ENCODE data around the gene PTDSS2. TPM values are rescaled to one million over a fixed set of nuclear protein-coding genes. Genes with fewer than 3 reads are reported as not detected.

PTDSS2 gene
- total RNA-seq, 2 donors from 2014 or later = 16.3 to 16.7 TPM

GRCh38 chr11:498297-499181, 48.5 kb downstream of the PTDSS2 start:
- DNase-seq (ENCODE audit: low spot score) = peak; percentile 80
- intact Hi-C loops (cut with DNase I) = no loop called here

GRCh38 chr11:499201-500076, 49.4 kb downstream of the PTDSS2 start:
- peak; percentile 55 for DNase-seq (ENCODE audit: low spot score)
- intact Hi-C loops (cut with DNase I) = loop anchor here in 1 of 2 donors (5.0 kb wide), 1 partner anchor 202 kb away; the partner anchor contains the start of gene IFITM5

- peak; percentile 77 for DNase-seq (ENCODE audit: low spot score)
- intact Hi-C loops (cut with DNase I) = loop anchor here in 1 of 2 donors (5.0 kb wide), 1 partner anchor 204 kb away; the partner anchor contains the start of gene IFITM5
Measured at GRCh38 chr11:501001-501682, 51.1 kb downstream of the PTDSS2 start.

- peak; percentile 70 for DNase-seq (ENCODE audit: low spot score)
- intact Hi-C loops (cut with DNase I) = loop anchor here in 1 of 2 donors (5.0 kb wide), 1 partner anchor 204 kb away; the partner anchor contains the start of gene IFITM5
Measured at GRCh38 chr11:501683-502287, 51.7 kb downstream of the PTDSS2 start.

GRCh38 chr11:502288-503178, 52.5 kb downstream of the PTDSS2 start:
- intact Hi-C loops (cut with DNase I) = loop anchor here in 1 of 2 donors (5.0 kb wide), 1 partner anchor 205 kb away; the partner anchor contains the start of gene IFITM5
- peak; percentile 73 for DNase-seq (ENCODE audit: low spot score)

- intact Hi-C loops (cut with DNase I) = loop anchor here in 1 of 2 donors (5.0 kb wide), 1 partner anchor 206 kb away; the partner anchor contains the start of gene IFITM5
Measured at GRCh38 chr11:503179-503981, 53.3 kb downstream of the PTDSS2 start.

GRCh38 chr11:504053-504993, 54.2 kb downstream of the PTDSS2 start:
- DNase-seq (ENCODE audit: low spot score) = peak; percentile 85
- intact Hi-C loops (cut with DNase I) = loop anchor here in 1 of 2 donors (5.0 kb wide), 1 partner anchor 207 kb away; the partner anchor contains the start of gene IFITM5

More at GRCh38 chr11:503179-503981, 53.3 kb downstream of the PTDSS2 start:
- DNase-seq (ENCODE audit: low spot score) = peak; percentile 89

- no peak for DNase-seq (ENCODE audit: low spot score)
- intact Hi-C loops (cut with DNase I) = loop anchor here in 1 of 2 donors (5.0 kb wide), 1 partner anchor 208 kb away; the partner anchor contains the start of gene IFITM5
Measured at GRCh38 chr11:504994-505344, 54.9 kb downstream of the PTDSS2 start.

- intact Hi-C loops (cut with DNase I) = no loop called here
- peak; percentile 100 for DNase-seq (ENCODE audit: low spot score)
Measured at GRCh38 chr11:506238-506994, 56.3 kb downstream of the PTDSS2 start.

GRCh38 chr11:506995-507726, 57.1 kb downstream of the PTDSS2 start, which contains the start of gene RNH1:
Gene RNH1, minus strand, starts transcription at chr11:507242. Its CDS starts 5,080 bp downstream, at chr11:502162.
- intact Hi-C loops (cut with DNase I) = no loop called here
- DNase-seq (ENCODE audit: low spot score) = peak; percentile 100

GRCh38 chr11:507727-508515, 57.8 kb downstream of the PTDSS2 start:
- DNase-seq (ENCODE audit: low spot score) = no peak
- intact Hi-C loops (cut with DNase I) = no loop called here

GRCh38 chr11:508956-509355, 58.9 kb downstream of the PTDSS2 start:
- intact Hi-C loops (cut with DNase I) = no loop called here
- no peak for DNase-seq (ENCODE audit: low spot score)

Measured in posterior vena cava (tissue), 2 donors.